ENCODE measurements around the gene CAPRIN2. TPM values are rescaled to one million over a fixed set of nuclear protein-coding genes. Genes with fewer than 3 reads are reported as not detected.

Gene CAPRIN2
- total and polyA plus RNA-seq, 2 of the 4 experiments (the other 2 are of a cell fraction), result 18.9 to 23.8 TPM

DNA sequence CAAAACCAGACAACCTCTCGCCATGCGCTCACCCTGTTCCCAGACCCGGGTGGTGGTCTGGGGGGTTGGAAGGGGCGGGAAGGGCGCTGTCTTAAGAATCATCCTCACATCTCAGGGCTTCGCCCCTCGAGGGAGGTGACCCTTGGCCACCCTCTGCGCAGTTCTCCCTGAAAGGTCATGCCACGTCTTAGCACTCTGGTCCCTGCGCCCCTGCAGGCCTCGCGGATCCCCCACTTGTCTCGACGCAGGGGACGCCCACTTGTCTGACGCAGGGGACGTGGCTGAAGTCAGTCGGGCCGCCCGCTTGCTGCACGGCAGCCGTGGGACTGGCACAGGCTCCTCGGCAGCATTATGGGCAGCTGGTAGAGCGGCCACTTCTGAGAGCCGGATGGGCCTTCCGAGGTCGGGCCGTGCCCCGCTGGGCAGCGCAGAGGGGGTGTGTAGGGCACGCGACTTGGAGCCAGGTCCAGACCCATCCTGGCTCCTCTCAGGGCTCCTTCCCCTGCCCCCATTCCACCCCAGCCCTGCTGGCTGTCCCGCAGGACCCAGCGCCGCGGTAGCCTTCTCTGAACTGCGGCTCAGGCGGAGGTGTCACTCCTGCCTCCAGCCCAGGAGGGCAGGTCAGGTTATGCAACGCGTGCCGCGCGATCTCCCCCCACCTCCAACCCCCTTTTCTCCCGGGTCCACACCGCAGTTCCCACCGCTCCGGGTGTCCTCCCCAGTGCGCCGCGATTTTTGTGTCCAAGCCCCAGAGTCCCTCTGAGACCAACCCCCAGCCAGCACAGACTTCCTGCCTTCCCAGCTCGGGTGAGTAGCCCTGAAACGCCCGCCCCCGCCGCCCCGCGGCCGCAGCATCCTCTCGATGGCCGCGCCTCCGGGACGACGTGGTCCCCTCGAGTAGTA, 40.9 kb upstream of the CAPRIN2 start:
- Histone ChIP-seq H4K5ac (ENCODE audit: low read depth, low read length) (peak overlapping the region; percentile 87), H4K20me1 (ENCODE audit: insufficient read depth, low read length) (no peaks in the 10 kb centered on the region), H3K56ac (ENCODE audit: extremely low read depth, insufficient read depth, low read length) (peak overlapping the region; percentile 61), H3K18ac (ENCODE audit: low read depth, low read length) (peak overlapping the region; percentile 63), H3K4ac (ENCODE audit: low read depth, low read length) (peak overlapping the region; percentile 85), H3K27me3 (ENCODE audit: control insufficient read depth, insufficient read depth, low read length) (no peaks in the 10 kb centered on the region), H2BK15ac (ENCODE audit: low read depth, low read length) (peak overlapping the region; percentile 59; the same call in 2 of the 3 replicates), H2AK5ac (ENCODE audit: low read depth, low read length) (peak overlapping the region; percentile 87), H2BK120ac (ENCODE audit: low read depth, low read length) (peak overlapping the region; percentile 85), H4K91ac (ENCODE audit: insufficient read depth, low read depth, low read length) (peak overlapping the region; percentile 89), H3K14ac (replicated peaks; ENCODE audit: low read depth, low read length) (peak overlapping the region; percentile 90), H3K9me3 (ENCODE audit: control insufficient read depth, insufficient read depth, low read length) (no peaks in the 10 kb centered on the region), H2AFZ (replicated peaks; ENCODE audit: low read length, poor library complexity) (peak overlapping the region; percentile 95), H4K8ac (ENCODE audit: low read depth in 2 of 2, low read length in 2 of 2) (peak overlapping the region; percentile 91 to 92), H3K79me1 (ENCODE audit: low read depth in 1 of 2, low read length in 2 of 2) (peaks cover 0 to 10% of the 10 kb centered on the region in 2 experiments; a peak in 2 of 4 replicates), H3K4me1 (ENCODE audit: control insufficient read depth, insufficient read depth, low read length) (peaks cover 17% of the 10 kb centered on the region), H3K9ac (ENCODE audit: low read depth, low read length) (peak overlapping the region; percentile 85), H3K4me3 (ENCODE audit: insufficient read depth, low read depth, low read length) (peak overlapping the region; percentile 61), H2AK9ac (replicated peaks; ENCODE audit: low read depth, low read length, poor library complexity) (peak overlapping the region; percentile 80), H3K4me2 (ENCODE audit: low read depth, low read length) (peak overlapping the region; percentile 88), H2BK5ac (ENCODE audit: low read depth, low read length, poor library complexity, severe bottlenecking) (peak overlapping the region; percentile 97), H3K9me1 (ENCODE audit: insufficient read depth, low read length) (no peaks in the 10 kb centered on the region; the same call in 1 of the 2 replicates), H2BK20ac (ENCODE audit: low read depth, low read length) (peak overlapping the region; percentile 67), H3K23ac (ENCODE audit: low read depth, low read length) (peak overlapping the region; percentile 82), H3K36me3 (ENCODE audit: control insufficient read depth, insufficient read depth, low read length) (no peaks in the 10 kb centered on the region; the same call in 1 of the 2 replicates), H3K27ac (ENCODE audit: insufficient read depth, low read length) (peak overlapping the region; percentile 93)
- dilution Hi-C loops (cut with HindIII; ENCODE audit: low sequenced_read_pairs, unreplicated experiment) (no loop called here), in situ Hi-C loops (cut with MboI; ENCODE audit: low sequenced_read_pairs) (no loop called here), intact Hi-C loops (cut with micrococcal nuclease) (loop anchor here (1.0 to 2.0 kb wide), 4 partner anchors 27 to 100 kb away; partner anchors contain the start of genes CAPRIN2 and IPO8)
- BruUV-seq (replicated peaks), result no TSS peak
- CTCF ChIA-PET, result interaction anchor here (0.6 to 1.5 kb wide), 5 partner anchors 31 to 353 kb away, joined by 3 to 6 read pairs (median 4); no protein-coding TSS in a partner anchor
- DNase-seq (peak; percentile 80), ATAC-seq (ENCODE audit: low read depth) (peak; percentile 78)
- POLR2A ChIA-PET (ENCODE audit: unreplicated experiment), result interaction anchor here (0.6 to 1.0 kb wide), 2 partner anchors 42 to 1047 kb away, joined by 3 to 4 read pairs; no protein-coding TSS in a partner anchor
- 2% methylated on average over 13 of the region's 65 CpGs; no CpG with 5 or more reads in 1 of the 2 experiments for WGBS, 2 experiments (ENCODE audit: extremely low coverage in 2 of 2, insufficient read length in 1 of 2)
- TF ChIP-seq, protein P1, sequence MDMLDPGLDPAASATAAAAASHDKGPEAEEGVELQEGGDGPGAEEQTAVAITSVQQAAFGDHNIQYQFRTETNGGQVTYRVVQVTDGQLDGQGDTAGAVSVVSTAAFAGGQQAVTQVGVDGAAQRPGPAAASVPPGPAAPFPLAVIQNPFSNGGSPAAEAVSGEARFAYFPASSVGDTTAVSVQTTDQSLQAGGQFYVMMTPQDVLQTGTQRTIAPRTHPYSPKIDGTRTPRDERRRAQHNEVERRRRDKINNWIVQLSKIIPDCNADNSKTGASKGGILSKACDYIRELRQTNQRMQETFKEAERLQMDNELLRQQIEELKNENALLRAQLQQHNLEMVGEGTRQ (IDR thresholded peaks at IDR 0.05; ENCODE audit: low read depth, low read length), result no peak
- TF ChIP-seq RAD21 (IDR thresholded peaks at IDR 0.05; ENCODE audit: low read length) (no peak), MAZ (IDR thresholded peaks at IDR 0.05; ENCODE audit: borderline replicate concordance, low read depth, low read length) (no peak), SMC3 (IDR thresholded peaks at IDR 0.05; ENCODE audit: low read depth, low read length) (no peak), MAFK (IDR thresholded peaks at IDR 0.05; ENCODE audit: low read depth, low read length) (no peak), NFE2L2 (IDR thresholded peaks at IDR 0.05; ENCODE audit: low read depth, low read length) (no peak), FOS (IDR thresholded peaks at IDR 0.05; ENCODE audit: low read depth, low read length) (no peak), POLR2A (IDR thresholded peaks at IDR 0.05; ENCODE audit: low read depth, low read length) (peak; percentile 86), BHLHE40 (IDR thresholded peaks at IDR 0.05; ENCODE audit: low read depth, low read length) (peak; percentile 50; the same call in 1 of the 2 replicates), RCOR1 (IDR thresholded peaks at IDR 0.05; ENCODE audit: insufficient replicate concordance, low read length) (no peak), CHD1 (IDR thresholded peaks at IDR 0.05; ENCODE audit: low read depth, low read length) (no peak), CEBPB (IDR thresholded peaks at IDR 0.05; ENCODE audit: low read depth, low read length) (peak; percentile 60; the same call in 1 of the 2 replicates), MXI1 (IDR thresholded peaks at IDR 0.05; ENCODE audit: borderline replicate concordance, low read depth, low read length) (no peak)
- TF ChIP-seq, protein P2, sequence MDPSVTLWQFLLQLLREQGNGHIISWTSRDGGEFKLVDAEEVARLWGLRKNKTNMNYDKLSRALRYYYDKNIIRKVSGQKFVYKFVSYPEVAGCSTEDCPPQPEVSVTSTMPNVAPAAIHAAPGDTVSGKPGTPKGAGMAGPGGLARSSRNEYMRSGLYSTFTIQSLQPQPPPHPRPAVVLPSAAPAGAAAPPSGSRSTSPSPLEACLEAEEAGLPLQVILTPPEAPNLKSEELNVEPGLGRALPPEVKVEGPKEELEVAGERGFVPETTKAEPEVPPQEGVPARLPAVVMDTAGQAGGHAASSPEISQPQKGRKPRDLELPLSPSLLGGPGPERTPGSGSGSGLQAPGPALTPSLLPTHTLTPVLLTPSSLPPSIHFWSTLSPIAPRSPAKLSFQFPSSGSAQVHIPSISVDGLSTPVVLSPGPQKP (IDR thresholded peaks at IDR 0.05; ENCODE audit: borderline replicate concordance, low read depth, low read length), result no peak

Measured in IMR-90 (cell line).